ENCODE measurements around the gene CXCR4. TPM values are rescaled to one million over a fixed set of nuclear protein-coding genes. Genes with fewer than 3 reads are reported as not detected.
A peak's percentile ranks its signal among the peaks of the same experiment; 100 is the strongest.

Gene CXCR4
- total and polyA plus RNA-seq, 10 of the 15 experiments (the other 5 are each of a cell fraction or from before 2014, with no cell fraction given), result 31.1 to 749 (median 52.7) TPM

GRCh38 chr2:136107051-136108033 lies 10.6 kb downstream of the CXCR4 start:
- Histone ChIP-seq H3K4me2 (ENCODE audit: control insufficient read depth, insufficient read depth) (peak overlapping the region; percentile 5; the same call in 1 of the 2 replicates), H3K27ac (ENCODE audit: control insufficient read depth, insufficient read depth) (no peak overlapping the region), H3K4me1 (ENCODE audit: control insufficient read depth, insufficient read depth, low read length) (peaks cover 15% of the 10 kb centered on the region; the same call in 1 of the 2 replicates), H3K9ac (ENCODE audit: control insufficient read depth, insufficient read depth, low read length) (no peak overlapping the region), H3K9me3 (replicated peaks; ENCODE audit: control insufficient read depth, insufficient read depth, low read length) (no peaks in the 10 kb centered on the region), H3K36me3 (ENCODE audit: control insufficient read depth in 2 of 2, insufficient read depth in 2 of 2, low read length in 1 of 2) (no peaks in the 10 kb centered on the region), H3K27me3 (replicated peaks in 1 of 2; ENCODE audit: control insufficient read depth in 2 of 2, insufficient read depth in 2 of 2, low read length in 1 of 2) (no peaks in the 10 kb centered on the region), H3K79me2 (ENCODE audit: control insufficient read depth, insufficient read depth, low read length) (no peaks in the 10 kb centered on the region), H4K20me1 (ENCODE audit: control insufficient read depth, insufficient read depth) (no peaks in the 10 kb centered on the region), H2AFZ (ENCODE audit: control insufficient read depth, low read depth, low read length) (no peak overlapping the region), H3K4me3 (no peak overlapping the region)
- ChIA-PET CTCF (interaction anchor here (0.8 to 9.9 kb wide), 18 partner anchors 9 to 277 kb away, joined by 3 to 103 read pairs (median 3); no protein-coding TSS in a partner anchor), SMC1A (ENCODE audit: uncharacterized antibody, unreplicated experiment) (interaction anchor here (0.5 to 10.8 kb wide), 33 partner anchors 11 to 283 kb away, joined by 3 to 400 read pairs (median 5); no protein-coding TSS in a partner anchor), RAD21 (ENCODE audit: unreplicated experiment) (interaction anchor here (0.8 to 10.4 kb wide), 23 partner anchors 11 to 277 kb away, joined by 3 to 221 read pairs (median 5); no protein-coding TSS in a partner anchor), POLR2A (interaction anchor here (0.7 to 3.3 kb wide), 15 partner anchors 10 to 204 kb away, joined by 3 to 23 read pairs (median 4); no protein-coding TSS in a partner anchor)
- ATAC-seq (peak; percentile 68), FAIRE-seq (no peak), DNase-seq (ENCODE audit: low read depth, low spot score) (no peak)
- in situ Hi-C loops (cut with MboI) (no loop called here), intact Hi-C loops (cut with micrococcal nuclease; ENCODE audit: unreplicated experiment) (no loop called here)
- 36% methylated on average over 6 of the region's 6 CpGs for WGBS (ENCODE audit: insufficient coverage, insufficient replicate concordance, low lambda C conversion rate, missing lambda C conversion rate)
- no TSS peak for BruUV-seq (replicated peaks)
- TF ChIP-seq ZBTB33 (IDR thresholded peaks at IDR 0.05), result no peak
- no peak for TF ChIP-seq SREBF2 (IDR thresholded peaks at IDR 0.05; ENCODE audit: low read length)
- TF ChIP-seq MYB (IDR thresholded peaks at IDR 0.05; ENCODE audit: borderline replicate concordance, low read depth, low read length), result no peak
- no peak for TF ChIP-seq HDAC2 (IDR thresholded peaks at IDR 0.05)
- TF ChIP-seq USF1 (IDR thresholded peaks at IDR 0.05; ENCODE audit: borderline replicate concordance, extremely low read length, insufficient read depth, low read depth, low read length), result no peak
- TF ChIP-seq RAD51 (IDR thresholded peaks at IDR 0.05), result no peak
- TF ChIP-seq BMI1 (IDR thresholded peaks at IDR 0.05; ENCODE audit: borderline replicate concordance), result no peak
- no peak for TF ChIP-seq PRDM15 (CRISPR knock-in tag; IDR thresholded peaks at IDR 0.05)
- TF ChIP-seq, protein P1, sequence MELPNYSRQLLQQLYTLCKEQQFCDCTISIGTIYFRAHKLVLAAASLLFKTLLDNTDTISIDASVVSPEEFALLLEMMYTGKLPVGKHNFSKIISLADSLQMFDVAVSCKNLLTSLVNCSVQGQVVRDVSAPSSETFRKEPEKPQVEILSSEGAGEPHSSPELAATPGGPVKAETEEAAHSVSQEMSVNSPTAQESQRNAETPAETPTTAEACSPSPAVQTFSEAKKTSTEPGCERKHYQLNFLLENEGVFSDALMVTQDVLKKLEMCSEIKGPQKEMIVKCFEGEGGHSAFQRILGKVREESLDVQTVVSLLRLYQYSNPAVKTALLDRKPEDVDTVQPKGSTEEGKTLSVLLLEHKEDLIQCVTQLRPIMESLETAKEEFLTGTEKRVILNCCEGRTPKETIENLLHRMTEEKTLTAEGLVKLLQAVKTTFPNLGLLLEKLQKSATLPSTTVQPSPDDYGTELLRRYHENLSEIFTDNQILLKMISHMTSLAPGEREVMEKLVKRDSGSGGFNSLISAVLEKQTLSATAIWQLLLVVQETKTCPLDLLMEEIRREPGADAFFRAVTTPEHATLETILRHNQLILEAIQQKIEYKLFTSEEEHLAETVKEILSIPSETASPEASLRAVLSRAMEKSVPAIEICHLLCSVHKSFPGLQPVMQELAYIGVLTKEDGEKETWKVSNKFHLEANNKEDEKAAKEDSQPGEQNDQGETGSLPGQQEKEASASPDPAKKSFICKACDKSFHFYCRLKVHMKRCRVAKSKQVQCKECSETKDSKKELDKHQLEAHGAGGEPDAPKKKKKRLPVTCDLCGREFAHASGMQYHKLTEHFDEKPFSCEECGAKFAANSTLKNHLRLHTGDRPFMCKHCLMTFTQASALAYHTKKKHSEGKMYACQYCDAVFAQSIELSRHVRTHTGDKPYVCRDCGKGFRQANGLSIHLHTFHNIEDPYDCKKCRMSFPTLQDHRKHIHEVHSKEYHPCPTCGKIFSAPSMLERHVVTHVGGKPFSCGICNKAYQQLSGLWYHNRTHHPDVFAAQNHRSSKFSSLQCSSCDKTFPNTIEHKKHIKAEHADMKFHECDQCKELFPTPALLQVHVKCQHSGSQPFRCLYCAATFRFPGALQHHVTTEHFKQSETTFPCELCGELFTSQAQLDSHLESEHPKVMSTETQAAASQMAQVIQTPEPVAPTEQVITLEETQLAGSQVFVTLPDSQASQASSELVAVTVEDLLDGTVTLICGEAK (IDR thresholded peaks at IDR 0.05; ENCODE audit: borderline replicate concordance), result no peak
- TF ChIP-seq YBX1 (IDR thresholded peaks at IDR 0.05), result no peak
- no peak for TF ChIP-seq ZNF274 (IDR thresholded peaks at IDR 0.05; ENCODE audit: insufficient read depth, insufficient read length)

All from GM12878 (cell line).